Fibroblast of lung (primary cell): ENCODE data around the gene PRCD. TPM values are rescaled to one million over a fixed set of nuclear protein-coding genes. Genes with fewer than 3 reads are reported as not detected.

Experiments
- DNase-seq, 2 donors: peaks; one replicate each; pipeline versions ENCODE4 v3.0.0 to v3.0.0-alpha.2; 2010; ENCODE audit warnings: low read depth in 2 of 2
- H2AFZ ChIP-seq: 2 replicates; pipeline ENCODE4 v1.5.1; 2012; ENCODE audit warnings: low read length, control low read depth, inconsistent platforms
- H3K27ac ChIP-seq: 2 replicates; pipeline ENCODE4 v1.5.1; 2011; ENCODE audit warnings: low read length, control low read depth; ENCODE audit not compliant: insufficient read depth
- H3K27me3 ChIP-seq: 2 replicates; pipeline ENCODE4 v1.5.1; 2011; ENCODE audit warnings: mild to moderate bottlenecking, low read length; ENCODE audit not compliant: control insufficient read depth, insufficient read depth
- H3K36me3 ChIP-seq: 2 replicates; pipeline ENCODE4 v1.5.1; 2011; ENCODE audit warnings: low read length; ENCODE audit not compliant: control insufficient read depth, insufficient read depth
- H3K4me1 ChIP-seq: 2 replicates; pipeline ENCODE4 v1.5.1; 2011; ENCODE audit warnings: low read length; ENCODE audit not compliant: control insufficient read depth, insufficient read depth; ENCODE audit errors: extremely low read depth
- H3K4me2 ChIP-seq: 2 replicates; pipeline ENCODE4 v1.5.1; 2011; ENCODE audit warnings: low read length, control low read depth; ENCODE audit not compliant: insufficient read depth; ENCODE audit errors: extremely low read depth
- H3K4me3 ChIP-seq, 4 experiments: fragments of 200-600 bp in 1 of 4; sonication (generic) in 1 of 4; replicated peaks in 1 of 4; 2 replicates each; pipeline ENCODE4 v1.5.1; 2011 to 2016; ENCODE audit warnings: low read length in 4 of 4, low read depth in 3 of 4, mild to moderate bottlenecking in 3 of 4, control low read depth in 2 of 4, inconsistent platforms in 1 of 4, mixed read lengths in 1 of 4; ENCODE audit not compliant: insufficient read depth in 1 of 4; ENCODE audit errors: control extremely low read depth in 1 of 4
- H3K79me2 ChIP-seq: 2 replicates; pipeline ENCODE4 v1.5.1; 2012; ENCODE audit warnings: mild to moderate bottlenecking, low read length, inconsistent platforms; ENCODE audit not compliant: control insufficient read depth, insufficient read depth
- H3K9ac ChIP-seq: 2 replicates; pipeline ENCODE4 v1.5.1; 2011; ENCODE audit warnings: mild to moderate bottlenecking, low read length, control low read depth; ENCODE audit not compliant: insufficient read depth
- H3K9me3 ChIP-seq: 2 replicates; pipeline ENCODE4 v1.5.1; 2012; ENCODE audit warnings: low read depth, low read length; ENCODE audit not compliant: control insufficient read depth, insufficient read depth
- H4K20me1 ChIP-seq: 2 replicates; pipeline ENCODE4 v1.5.1; 2011; ENCODE audit warnings: low read length; ENCODE audit not compliant: control insufficient read depth, insufficient read depth; ENCODE audit errors: extremely low read depth
- CTCF ChIP-seq, 2 donors: IDR thresholded peaks in 1 of 2; conservative IDR thresholded peaks in 1 of 2; 1 replicate in 1 of 2; 2 replicates in 1 of 2; pipeline ENCODE4 v1.5.1; 2011 to 2012; ENCODE audit warnings: low read length in 2 of 2, control low read depth in 1 of 2, inconsistent platforms in 1 of 2, low read depth in 1 of 2, mild to moderate bottlenecking in 1 of 2
- EZH2 ChIP-seq: IDR thresholded peaks from 2 replicates; pipeline ENCODE4 v1.5.1; 2012; ENCODE audit warnings: low read length, control low read depth, mild to moderate bottlenecking; ENCODE audit errors: missing control alignments
- polyA plus RNA-seq, 2 donors: library from polyadenylated mRNA; depleted of rRNA in 1 of 2; stranded (reverse) in 1 of 2; unstranded in 1 of 2; fragments of >200 nt; gene quantifications; 2 replicates each; pipeline ENCODE4 v1.2.1, GENCODE V29; 2011 to 2012; ENCODE audit warnings: missing spikeins in 1 of 2
- total RNA-seq: library from RNA; depleted of rRNA; stranded (reverse); fragments of >200 nt; gene quantifications from 2 replicates; pipeline ENCODE4 v1.2.1, GENCODE V29; 2014

Gene PRCD
- total and polyA plus RNA-seq, 2 donors (not counting 1 experiment from before 2014, with no cell fraction given) = 0.89 to 4.3 TPM

- Histone ChIP-seq H3K4me1 (peaks cover 2% of the 10 kb centered on the region), H3K79me2 (no peaks in the 10 kb centered on the region), H3K9ac (no peak overlapping the region), H3K27me3 (peaks cover 20% of the 10 kb centered on the region), H3K36me3 (no peaks in the 10 kb centered on the region), H3K27ac (no peak overlapping the region), H2AFZ (peak overlapping the region; percentile 59), H4K20me1 (no peaks in the 10 kb centered on the region), H3K4me2 (peak overlapping the region; percentile 87), H3K4me3 (peak overlapping the region; percentile 19 to 55 (median 51)), H3K9me3 (no peaks in the 10 kb centered on the region)
- no peak for TF ChIP-seq EZH2
- TF ChIP-seq CTCF (conservative IDR thresholded peaks at IDR 0.05 in 1 of 2, IDR thresholded peaks at IDR 0.05 in 1 of 2; ENCODE audit: low read depth in 1 of 2, low read length in 2 of 2) = no peak
- DNase-seq = peak in 1 of 2 donors; percentile 18
Measured at GRCh38 chr17:76584427-76585032, 44.7 kb downstream of the PRCD start.

GRCh38 chr17:76585033-76585648 lies 45.3 kb downstream of the PRCD start:
- H3K27me3 ChIP-seq = peaks cover 20% of the 10 kb centered on the region
- peak in 1 of 2 donors; percentile 36 for DNase-seq
- TF ChIP-seq CTCF (conservative IDR thresholded peaks at IDR 0.05 in 1 of 2, IDR thresholded peaks at IDR 0.05 in 1 of 2; ENCODE audit: low read depth in 1 of 2, low read length in 2 of 2) (no peak), EZH2 (peak; percentile 37)

DNA sequence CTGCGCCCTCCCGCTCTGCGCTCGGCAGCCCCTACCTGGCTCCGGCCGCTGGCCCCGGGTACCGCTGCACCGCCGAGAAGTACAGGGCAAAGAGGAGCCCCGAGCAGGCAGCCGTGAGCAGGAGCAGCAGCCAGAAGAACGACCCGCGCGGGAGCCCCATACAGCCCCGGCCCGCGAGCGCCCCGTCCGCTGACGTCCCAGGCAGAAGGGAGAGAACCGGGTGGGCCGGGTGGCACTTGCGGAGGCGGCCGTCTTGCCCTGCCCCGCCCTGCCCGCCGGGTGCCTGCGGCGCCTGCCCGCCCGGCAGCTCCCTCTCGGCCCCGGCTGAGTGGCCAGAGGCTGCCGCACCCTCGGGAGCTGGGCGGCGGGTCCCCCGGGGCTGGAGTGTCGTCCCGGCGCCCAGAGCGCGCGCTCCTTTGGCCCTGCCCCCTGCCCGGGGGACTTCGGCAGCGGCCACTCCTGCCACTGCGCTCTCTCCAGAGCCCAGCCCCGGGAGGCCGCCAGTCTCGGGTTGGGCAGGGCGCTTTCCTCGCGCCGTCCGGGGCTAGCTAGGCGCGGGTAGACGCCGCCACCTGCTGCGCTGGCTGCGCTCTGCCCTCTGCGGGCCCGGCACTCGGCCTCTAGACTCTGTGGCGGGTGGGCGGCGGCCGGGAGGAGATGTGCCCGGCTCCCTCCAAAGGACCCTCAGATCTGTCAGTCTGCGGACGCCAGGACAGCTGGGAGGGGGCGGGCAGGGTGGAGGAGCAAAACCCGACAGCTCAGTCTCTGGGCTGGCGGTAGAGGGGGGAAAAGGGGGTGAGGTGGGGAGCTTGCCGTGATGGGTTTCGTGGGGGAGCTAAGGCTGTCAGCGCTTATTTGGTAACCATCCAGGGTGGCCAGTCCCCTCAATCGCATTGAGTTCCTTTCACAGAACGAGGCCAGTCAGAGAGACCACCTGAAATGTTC lies 46.1 kb downstream of the PRCD start, which contains the start of gene ST6GALNAC2:
Gene ST6GALNAC2, minus strand, starts transcription at position 212 of the 945 bp plus-strand sequence. Its CDS starts 52 bp downstream, at position 160.
- Histone ChIP-seq H3K27ac (no peak within 1 kb of the TSS), H3K4me2 (peak within 1 kb of the TSS; percentile 87), H3K9me3 (no peaks in the 10 kb centered on the region), H3K9ac (peak within 1 kb of the TSS; percentile 30), H2AFZ (peak within 1 kb of the TSS; percentile 59), H3K79me2 (no peaks in the 10 kb centered on the region), H4K20me1 (no peaks in the 10 kb centered on the region), H3K4me3 (peak within 1 kb of the TSS; percentile 50 to 55 (median 52)), H3K36me3 (no peaks in the 10 kb centered on the region), H3K27me3 (peaks cover 20% of the 10 kb centered on the region), H3K4me1 (peaks cover 2% of the 10 kb centered on the region)
- DNase-seq = peak; percentile 40 to 41
- TF ChIP-seq CTCF (conservative IDR thresholded peaks at IDR 0.05 in 1 of 2, IDR thresholded peaks at IDR 0.05 in 1 of 2; ENCODE audit: low read depth in 1 of 2, low read length in 2 of 2) = peak in 1 of 2 donors; percentile 26
- TF ChIP-seq EZH2 = peak; percentile 15

More at GRCh38 chr17:76585033-76585648, 45.3 kb downstream of the PRCD start:
- Histone ChIP-seq H3K4me3 (peak overlapping the region; percentile 50 to 55 (median 52)), H3K36me3 (no peaks in the 10 kb centered on the region), H4K20me1 (no peaks in the 10 kb centered on the region), H2AFZ (peak overlapping the region; percentile 59), H3K4me1 (peaks cover 2% of the 10 kb centered on the region), H3K79me2 (no peaks in the 10 kb centered on the region), H3K4me2 (peak overlapping the region; percentile 87), H3K27ac (no peak overlapping the region), H3K9me3 (no peaks in the 10 kb centered on the region), H3K9ac (peak overlapping the region; percentile 16)
